K562 (cell line): Measurements from ENCODE around the gene RHD. TPM values are rescaled to one million over a fixed set of nuclear protein-coding genes. Genes with fewer than 3 reads are reported as not detected.
"Not testable (repeated sequence)": the region's sequence is repeated elsewhere in the genome, so short reads cannot be mapped to it uniquely, and the experiment has no call there.

Experiments used
- ATAC-seq: fragments of 200-7000 bp; cut with Tn5 transposase; 3 replicates; pipeline ENCODE4 v1.9.1; 2020; ENCODE audit warnings: moderate library complexity
- BruUV-seq: library from RNA; stranded (reverse); fragments of 400-500 nt; replicated peaks from 2 replicates; lab custom pipeline; 2021; lab: Mats Ljungman, UMichigan
- CTCF ChIA-PET: fragments of 300-600 bp; formaldehyde crosslinking; extraction: SDS; loops from one replicate; lab custom pipeline; 2021; ENCODE audit warnings: low intra/inter-chr PET ratio; lab: Yijun Ruan, JAX
- POLR2A ChIA-PET: fragments of 300-600, 350-650 bp; sonication (Branson Sonifier 250); formaldehyde crosslinking; extraction: SDS; loops from one replicate; lab custom pipeline; 2021; ENCODE audit warnings: antibody characterized with exemption, inconsistent platforms; lab: Yijun Ruan, JAX
- DNase-seq, 4 experiments: peaks; one replicate each; pipeline versions ENCODE4 v3.0.0 to v3.0.0-alpha.2; 2011 to 2018; ENCODE audit warnings: low spot score in 3 of 4, mixed read lengths in 3 of 4; ENCODE audit errors: extremely low read depth in 1 of 4
- FAIRE-seq: peaks from 2 replicates; lab custom pipeline; 2011; peaks lifted over from hg19 to GRCh38; lab: Jason Lieb, UNC
- H2AFZ ChIP-seq: 2 replicates; pipeline ENCODE4 v1.6.0; 2011; ENCODE audit warnings: low read depth, low read length, control low read depth, inconsistent platforms
- H3K27ac ChIP-seq: fragments of 200-600 bp; 3 replicates; pipeline ENCODE4 v1.8.0; 2011; ENCODE audit warnings: low read depth, mild to moderate bottlenecking, control low read depth, inconsistent platforms, low read length, moderate library complexity, mixed read lengths; ENCODE audit errors: extremely low read depth
- H3K27me3 ChIP-seq, 2 experiments: fragments of 300-600 bp in 1 of 2; 2 replicates in 1 of 2; 3 replicates in 1 of 2; pipeline versions ENCODE4 v1.6.0 to v1.8.0; 2011; ENCODE audit warnings: inconsistent platforms in 2 of 2, low read length in 2 of 2, mild to moderate bottlenecking in 1 of 2, mixed read lengths in 1 of 2, moderate library complexity in 1 of 2; ENCODE audit not compliant: control insufficient read depth in 2 of 2, insufficient read depth in 2 of 2
- H3K36me3 ChIP-seq: fragments of 300-600 bp; 3 replicates; pipeline ENCODE4 v1.8.0; 2011; ENCODE audit warnings: mild to moderate bottlenecking, low read length, inconsistent platforms; ENCODE audit not compliant: control insufficient read depth, insufficient read depth
- H3K4me1 ChIP-seq, 2 experiments: fragments of 200-600 bp in 1 of 2; replicated peaks in 1 of 2; 2 replicates in 1 of 2; 3 replicates in 1 of 2; pipeline versions ENCODE4 v1.5.1 to v1.8.0; 2011; ENCODE audit warnings: inconsistent platforms in 2 of 2, low read length in 2 of 2, mild to moderate bottlenecking in 1 of 2, mixed read lengths in 1 of 2, moderate library complexity in 1 of 2; ENCODE audit not compliant: control insufficient read depth in 2 of 2, insufficient read depth in 2 of 2
- H3K4me2 ChIP-seq: 2 replicates; pipeline ENCODE4 v1.6.1; 2011; ENCODE audit warnings: low read length, control low read depth, inconsistent platforms, mixed read lengths; ENCODE audit not compliant: insufficient read depth
- H3K4me3 ChIP-seq: fragments of 200-600 bp; sonication (generic), shearing (Covaris generic); 2 replicates; pipeline ENCODE4 v1.5.1; 2016; ENCODE audit warnings: control low read depth, inconsistent platforms
- H3K79me2 ChIP-seq: fragments of 200-600 bp; 3 replicates; pipeline ENCODE4 v1.8.0; 2011; ENCODE audit warnings: low read length, inconsistent platforms; ENCODE audit not compliant: control insufficient read depth, insufficient read depth
- H3K9ac ChIP-seq, 2 experiments: 2 replicates each; pipeline versions ENCODE4 v1.6.0 to v1.6.1; 2011; ENCODE audit warnings: low read depth in 2 of 2, low read length in 2 of 2, control low read depth in 1 of 2, inconsistent platforms in 1 of 2, mild to moderate bottlenecking in 1 of 2, mixed read lengths in 1 of 2; ENCODE audit not compliant: insufficient read depth in 1 of 2
- H3K9me1 ChIP-seq: one replicate; pipeline ENCODE4 v1.6.0; 2011; ENCODE audit warnings: inconsistent platforms, mild to moderate bottlenecking, low read length, moderate library complexity; ENCODE audit not compliant: control insufficient read depth, insufficient read depth
- H3K9me3 ChIP-seq: replicated peaks from 2 replicates; pipeline ENCODE4 v1.5.1; 2011; ENCODE audit warnings: low read depth, low read length, inconsistent platforms; ENCODE audit not compliant: control insufficient read depth, insufficient read depth
- H4K20me1 ChIP-seq: replicated peaks from 2 replicates; pipeline ENCODE4 v1.6.1; 2011; ENCODE audit warnings: low read length, inconsistent platforms, mixed read lengths; ENCODE audit not compliant: control insufficient read depth, insufficient read depth
- BCOR ChIP-seq: fragments of 450-650 bp; IDR thresholded peaks from 2 replicates; pipeline ENCODE4 v1.6.1; 2016
- RBM25 ChIP-seq: fragments of 200-400 bp; formaldehyde crosslinking; IDR thresholded peaks from 2 replicates; pipeline ENCODE4 v1.6.1; 2018; ENCODE audit warnings: low read length, low read depth, moderate library complexity; ENCODE audit not compliant: severe bottlenecking
- ZFP36 ChIP-seq: fragments of 150-350 bp; IDR thresholded peaks from 2 replicates; pipeline ENCODE4 v1.6.1; 2018; ENCODE audit warnings: low read length, low read depth; ENCODE audit not compliant: partially characterized antibody
- WGBS: fragments of 100-300 bp; shearing (Covaris generic); methylation state at CpG from one replicate; pipeline ENCODE4 v1.1.6; 2016; ENCODE audit warnings: low coverage, mixed read lengths; ENCODE audit not compliant: insufficient coverage; ENCODE audit errors: missing lambda C conversion rate; 5-methylcytosine and 5-hydroxymethylcytosine counted together
- in situ Hi-C: fragments of 300-500 bp; cut with MboI; formaldehyde crosslinking; loops from 4 replicates; pipeline ENCODE4 v1.15.0; 2018; ENCODE audit warnings: inconsistent platforms, mixed read lengths
- intact Hi-C: fragments of 100-400 bp; cut with micrococcal nuclease; formaldehyde crosslinking; loops from 2 replicates; pipeline ENCODE4 v1.14.2; 2022
- polyA plus RNA-seq, 8 experiments: library from polyadenylated mRNA; depleted of rRNA in 4 of 8; stranded (reverse) in 5 of 8; unstranded in 3 of 8; fragments of >200 nt; fragmentation: Nextera tagmentation in 2 of 8; fragmentation: Illumina TruSeq in 1 of 8; extraction: Ambion mirVana in 2 of 8; extraction: Trizol in 1 of 8; gene quantifications; 2 replicates each; pipeline versions ENCODE4 v1.2.1 to v1.2.3, GENCODE V29; 2011 to 2014; ENCODE audit warnings: inconsistent platforms in 1 of 8, missing spikeins in 1 of 8
- total RNA-seq, 7 experiments: library from RNA; depleted of rRNA in 6 of 7; stranded (reverse); fragments of >200 nt in 6 of 7; fragmentation: Illumina TruSeq in 2 of 7; extraction: Trizol in 2 of 7; gene quantifications; 2 replicates each; pipeline versions ENCODE4 v1.2.1 to v1.2.3, GENCODE V29; 2011 to 2021; ENCODE audit warnings: low replicate concordance in 1 of 7

Gene RHD
- total and polyA plus RNA-seq, 9 of the 15 experiments (the other 6 are each of a cell fraction or from before 2014, with no cell fraction given), result 8.8 to 32.4 (median 15.0) TPM

GRCh38 chr1:25285862-25286261, 13.6 kb downstream of the RHD start:
- H3K4me3 ChIP-seq, H3K9me3 ChIP-seq, CTCF ChIA-PET, H3K9ac ChIP-seq, ATAC-seq, H3K36me3 ChIP-seq, H3K27ac ChIP-seq, H2AFZ ChIP-seq, H4K20me1 ChIP-seq, H3K4me2 ChIP-seq, H3K79me2 ChIP-seq, H3K9me1 ChIP-seq, POLR2A ChIA-PET, BruUV-seq, FAIRE-seq: not testable (repeated sequence)
- peaks cover 13 to 15% of the 10 kb centered on the region in 2 experiments; a peak in 4 of 5 replicates for H3K4me1 ChIP-seq
- in situ Hi-C loops, result loop anchor here (5.0 kb wide), 1 partner anchor 116 kb away; no protein-coding TSS in a partner anchor
- WGBS, result 58% methylated on average over 3 of the region's 3 CpGs
- TF ChIP-seq BCOR (peak; percentile 86), ZFP36 (peak; percentile 74), RBM25 (peak; percentile 63)
- TF ChIP-seq, all 486 proteins: peak for 3; not testable (repeated sequence) for 483
- intact Hi-C loops, result loop anchor here (5.0 to 10.0 kb wide), 2 partner anchors 121 to 149 kb away; partner anchors contain the start of gene MACO1
- H3K27me3 ChIP-seq, DNase-seq: not testable (repeated sequence)

GRCh38 chr1:25287164-25287563, 14.9 kb downstream of the RHD start:
- DNase-seq, H3K79me2 ChIP-seq, H3K9me3 ChIP-seq, H2AFZ ChIP-seq, H3K27me3 ChIP-seq, H3K36me3 ChIP-seq, H3K4me3 ChIP-seq, BruUV-seq, FAIRE-seq, POLR2A ChIA-PET, H3K9ac ChIP-seq, H3K9me1 ChIP-seq, H3K27ac ChIP-seq, H4K20me1 ChIP-seq, CTCF ChIA-PET, H3K4me2 ChIP-seq: not testable (repeated sequence)
- in situ Hi-C loops, result loop anchor here (5.0 kb wide), 1 partner anchor 115 kb away; no protein-coding TSS in a partner anchor
- peaks cover 13 to 15% of the 10 kb centered on the region in 2 experiments; a peak in 4 of 5 replicates for H3K4me1 ChIP-seq
- ATAC-seq, result peak; percentile 26
- intact Hi-C loops, result loop anchor here (5.0 to 10.0 kb wide), 2 partner anchors 120 to 148 kb away; partner anchors contain the start of gene MACO1
- 88% methylated on average over 3 of the region's 6 CpGs for whole genome bisulfite sequencing

- 100% methylated on average over 2 of the region's 8 CpGs for WGBS
- not testable (repeated sequence) for FAIRE-seq
These were observed 16.3 kb downstream of the RHD start for GRCh38 chr1:25288573-25289101.

More at GRCh38 chr1:25288573-25289101, 16.3 kb downstream of the RHD start:
- H3K79me2 ChIP-seq, H3K4me3 ChIP-seq, H3K9me3 ChIP-seq, H3K4me2 ChIP-seq, H3K9ac ChIP-seq, POLR2A ChIA-PET, ATAC-seq, H3K27ac ChIP-seq, H3K9me1 ChIP-seq, H3K36me3 ChIP-seq, H2AFZ ChIP-seq, CTCF ChIA-PET, BruUV-seq, H3K27me3 ChIP-seq, DNase-seq, H4K20me1 ChIP-seq: not testable (repeated sequence)
- in situ Hi-C loops, result loop anchor here (5.0 kb wide), 1 partner anchor 114 kb away; no protein-coding TSS in a partner anchor
- intact Hi-C loops, result loop anchor here (5.0 to 10.0 kb wide), 2 partner anchors 119 to 146 kb away; partner anchors contain the start of gene MACO1
- peaks cover 8 to 12% of the 10 kb centered on the region in 2 experiments; a peak in 4 of 5 replicates for H3K4me1 ChIP-seq
